Activated CD4-positive, alpha-beta T cell treated with anti-CD3 and anti-CD28 coated beads for 4 hours (primary cell): ENCODE data around the gene TMC8.

Experiments used
- DNase-seq, 2 donors: peaks; one replicate each; pipeline ENCODE4 v3.0.0-alpha.2; 2020

TMC8 gene

GRCh38 chr17:78125138-78125913 lies 5.2 kb upstream of the TMC8 start:
- no peak for DNase-seq

- no peak for DNase-seq
These were observed 4.3 kb upstream of the TMC8 start for GRCh38 chr17:78125976-78126894.

- no peak for DNase-seq
These were observed 3.7 kb upstream of the TMC8 start for GRCh38 chr17:78126895-78127238.

GRCh38 chr17:78127239-78127887 lies 3.2 kb upstream of the TMC8 start:
- peak in 1 of 2 donors; percentile 65 for DNase-seq

GRCh38 chr17:78127888-78128550 lies 2.6 kb upstream of the TMC8 start:
- no peak for DNase-seq

GRCh38 chr17:78128551-78129350 lies 1.8 kb upstream of the TMC8 start, which contains the start of gene TMC6:
TSS of gene TMC6 (minus strand) at chr17:78128755. CDS start at chr17:78126832, 1,923 bp downstream.
- peak; percentile 69 to 78 for DNase-seq

- no peak for DNase-seq
These were observed 1.1 kb upstream of the TMC8 start for GRCh38 chr17:78129351-78130089.

GRCh38 chr17:78130090-78130436 lies 508 bp upstream of the TMC8 start:
- DNase-seq = no peak

GRCh38 chr17:78131172-78132083 lies 857 bp downstream of the TMC8 start:
- peak; percentile 54 to 80 for DNase-seq

- peak; percentile 58 to 81 for DNase-seq
These were observed 1.6 kb downstream of the TMC8 start for GRCh38 chr17:78132084-78132676.

GRCh38 chr17:78132767-78133178 lies 2.2 kb downstream of the TMC8 start:
- no peak for DNase-seq

GRCh38 chr17:78133179-78133951 lies 2.8 kb downstream of the TMC8 start:
- DNase-seq = no peak

- peak; percentile 76 for DNase-seq
These were observed 3.7 kb downstream of the TMC8 start for GRCh38 chr17:78133971-78134898.

- DNase-seq = no peak
These were observed 4.4 kb downstream of the TMC8 start for GRCh38 chr17:78134899-78135385.

- DNase-seq = no peak
These were observed 5.4 kb downstream of the TMC8 start for GRCh38 chr17:78135858-78136500.

- no peak for DNase-seq
These were observed 7.0 kb downstream of the TMC8 start for GRCh38 chr17:78137392-78138203.
